ENCODE measurements around the gene PHTF1.
"Not testable (repeated sequence)": the region's sequence is repeated elsewhere in the genome, so short reads cannot be mapped to it uniquely, and the experiment has no call there.

PHTF1 gene

GRCh38 chr1:113770031-113770430, 10.7 kb upstream of the PHTF1 start:
- DNase-seq, result no peak

- no peak for DNase-seq
Observed at GRCh38 chr1:113769601-113769970, 10.3 kb upstream of the PHTF1 start.

GRCh38 chr1:113768916-113769600, 9.8 kb upstream of the PHTF1 start:
- DNase-seq, result no peak

GRCh38 chr1:113765306-113766230, 6.3 kb upstream of the PHTF1 start:
- no peak for DNase-seq

GRCh38 chr1:113763661-113764060, 4.4 kb upstream of the PHTF1 start:
- no peak for DNase-seq

- DNase-seq, result no peak
Observed at GRCh38 chr1:113761937-113762336, 2.7 kb upstream of the PHTF1 start.

GRCh38 chr1:113760102-113761080, 1.1 kb upstream of the PHTF1 start:
- no peak for DNase-seq

- DNase-seq, result peak in 5 of 6 experiments; percentile 28 to 59 (median 51)
Observed at GRCh38 chr1:113758631-113759332, 504 bp downstream of the PHTF1 start.

- no peak for DNase-seq
Observed at GRCh38 chr1:113756461-113756860, 2.8 kb downstream of the PHTF1 start.

GRCh38 chr1:113753333-113753732, 6.0 kb downstream of the PHTF1 start:
- DNase-seq, result not testable (repeated sequence)

GRCh38 chr1:113751516-113751915, 7.8 kb downstream of the PHTF1 start:
- no peak for DNase-seq

- DNase-seq, result no peak
Observed at GRCh38 chr1:113751114-113751513, 8.2 kb downstream of the PHTF1 start.

GRCh38 chr1:113749402-113749801, 9.9 kb downstream of the PHTF1 start:
- no peak for DNase-seq

- DNase-seq, result no peak
Observed at GRCh38 chr1:113747376-113747775, 11.9 kb downstream of the PHTF1 start.

GRCh38 chr1:113745425-113745824, 13.9 kb downstream of the PHTF1 start:
- DNase-seq, result no peak

- DNase-seq, result no peak
Observed at GRCh38 chr1:113744114-113744513, 15.2 kb downstream of the PHTF1 start.

- no peak for DNase-seq
Observed at GRCh38 chr1:113742515-113742914, 16.8 kb downstream of the PHTF1 start.

GRCh38 chr1:113734357-113735055, 24.8 kb downstream of the PHTF1 start:
- no peak for DNase-seq

GRCh38 chr1:113732802-113733201, 26.5 kb downstream of the PHTF1 start:
- no peak for DNase-seq

- no peak for DNase-seq
Observed at GRCh38 chr1:113721010-113721409, 38.3 kb downstream of the PHTF1 start.

GRCh38 chr1:113718621-113719020, 40.7 kb downstream of the PHTF1 start:
- DNase-seq, result not testable (repeated sequence)

- DNase-seq, result not testable (repeated sequence)
Observed at GRCh38 chr1:113717506-113717905, 41.8 kb downstream of the PHTF1 start.

Data from stimulated activated naive CD4-positive, alpha-beta T cell (primary cell).